HG03280 (cell line): ENCODE data around the gene MACROD1.

ENCODE experiments used
- ATAC-seq: cut with Tn5 transposase; IDR thresholded peaks from one replicate; pipeline ENCODE4 v1.9.1; 2021; ENCODE audit warnings: mild to moderate bottlenecking, moderate library complexity; ENCODE audit not compliant: unreplicated experiment

Gene MACROD1

DNA sequence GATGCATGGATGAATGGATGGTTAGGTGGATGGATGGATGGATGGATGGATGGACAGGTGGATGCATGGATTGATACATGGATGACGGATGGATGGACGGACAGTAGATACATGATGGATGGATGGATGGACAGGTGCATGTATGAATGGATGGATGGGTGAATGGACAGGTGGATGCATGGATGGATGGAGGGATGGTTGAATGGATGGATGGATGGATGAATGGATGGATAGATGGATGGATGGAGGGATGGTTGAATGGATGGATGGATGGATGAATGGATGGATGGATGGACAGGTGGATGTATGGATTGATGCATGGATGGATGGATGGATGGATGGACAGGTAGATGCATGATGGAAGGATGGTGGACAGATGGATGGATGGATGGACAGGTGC is 51.7 kb downstream of the MACROD1 start:
- no peak for ATAC-seq

DNA sequence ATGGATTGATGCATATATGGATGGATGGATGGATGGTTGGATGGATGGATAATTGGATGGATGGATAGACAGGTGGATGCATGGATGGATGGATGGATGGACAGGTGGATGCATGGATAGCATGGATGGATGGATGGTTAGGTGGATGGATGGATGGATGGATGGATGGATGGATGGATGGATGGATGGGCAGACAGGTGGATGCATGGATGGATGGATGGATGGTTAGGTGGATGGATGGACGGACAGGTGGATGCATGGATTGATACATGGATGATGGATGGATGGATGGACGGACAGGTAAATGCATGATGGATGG is 52.5 kb downstream of the MACROD1 start:
- ATAC-seq, result no peak

DNA sequence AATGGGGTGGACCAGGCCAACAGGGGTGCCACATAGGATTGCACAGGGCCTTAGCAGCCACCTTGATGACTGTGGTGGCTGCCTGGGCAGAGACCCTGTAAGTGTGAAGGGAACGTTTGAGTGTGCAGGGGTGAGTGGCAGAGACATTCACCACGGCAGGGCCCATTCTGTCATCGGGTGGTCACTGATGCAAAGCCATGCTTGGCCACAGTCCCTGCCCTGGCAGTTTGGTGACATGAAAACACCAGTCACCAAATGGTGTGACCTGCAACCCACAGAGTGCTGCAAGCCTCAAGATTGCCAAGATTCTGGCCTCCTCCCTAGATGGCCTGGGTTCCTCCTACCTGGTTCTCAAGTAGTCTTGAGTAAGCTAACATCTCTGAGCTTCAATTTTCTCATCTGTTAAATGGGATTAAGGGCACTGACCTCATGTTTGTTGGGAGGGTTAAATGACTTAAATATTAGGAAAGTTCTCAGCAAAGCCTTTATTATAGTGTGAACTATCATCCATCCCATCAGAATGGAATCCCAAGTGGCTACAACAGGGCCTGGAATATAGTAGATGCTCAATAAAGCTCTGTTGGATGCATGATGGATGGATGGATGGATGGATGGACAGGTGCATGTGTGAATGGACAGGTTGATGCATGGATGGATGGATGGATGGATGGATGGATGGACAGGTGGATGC is 53.0 kb downstream of the MACROD1 start:
- no peak for ATAC-seq

DNA sequence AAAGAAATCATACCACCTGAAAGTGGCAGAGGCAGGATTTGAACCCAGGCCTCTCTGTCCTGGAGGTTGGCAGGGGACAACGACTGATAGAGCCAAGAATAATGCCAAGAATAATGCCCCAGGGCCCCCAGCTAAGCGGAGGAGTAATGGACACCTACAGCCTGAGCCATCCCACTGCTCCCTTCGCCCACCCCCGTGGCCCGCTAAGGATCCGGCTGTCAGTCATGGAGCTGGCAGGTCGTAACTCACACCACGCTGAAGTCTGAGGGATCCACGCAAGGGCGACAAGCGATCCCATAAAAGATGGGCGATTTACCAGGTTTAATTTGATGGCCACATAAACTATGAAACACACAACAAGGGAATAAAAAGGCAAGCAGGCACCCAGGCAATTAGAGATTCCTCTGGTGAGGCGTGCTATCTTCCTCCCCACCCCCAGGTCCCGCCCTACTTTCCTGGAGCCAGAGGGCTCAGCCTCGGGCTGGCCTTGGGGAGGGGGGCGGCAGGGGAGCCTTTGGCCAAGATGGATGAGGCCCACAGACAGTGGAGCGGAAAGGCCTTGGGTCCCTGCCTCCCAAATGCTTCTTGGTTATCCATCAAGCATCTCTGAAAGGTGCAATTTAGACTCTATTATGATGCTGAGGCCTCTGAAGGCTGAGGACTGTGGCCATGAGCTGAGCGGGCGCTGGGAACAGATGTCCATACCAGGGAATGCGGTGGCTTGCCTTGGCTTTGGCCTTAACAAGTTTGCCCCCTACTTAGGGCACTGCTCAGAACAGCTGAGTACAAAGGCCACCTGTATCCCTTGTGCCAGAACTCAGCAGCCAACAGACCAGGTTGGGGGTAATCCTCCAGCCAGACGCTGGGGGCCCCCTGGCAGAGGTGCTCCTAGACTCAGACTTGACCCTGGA is 55.2 kb downstream of the MACROD1 start:
- no peak for ATAC-seq

DNA sequence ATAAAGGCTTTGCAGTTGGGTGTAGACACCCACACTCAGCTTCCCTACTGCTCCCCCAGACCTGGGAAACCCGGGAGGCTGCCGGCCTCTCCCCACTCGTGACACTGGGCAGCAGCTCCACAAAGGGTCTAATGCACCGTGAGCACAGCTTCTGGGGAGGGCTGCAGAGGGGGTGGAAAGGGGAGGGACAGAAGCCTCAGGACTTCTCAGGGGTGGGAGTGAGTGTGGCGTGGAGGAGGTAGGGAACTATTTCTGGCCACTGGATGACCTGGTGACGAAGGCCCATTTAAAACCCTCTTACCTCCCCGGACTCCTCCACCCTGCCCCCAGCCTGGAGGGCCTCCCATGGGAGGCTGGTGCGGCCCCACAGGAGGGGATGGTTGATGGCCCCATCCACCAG is 56.6 kb downstream of the MACROD1 start:
- no peak for ATAC-seq

DNA sequence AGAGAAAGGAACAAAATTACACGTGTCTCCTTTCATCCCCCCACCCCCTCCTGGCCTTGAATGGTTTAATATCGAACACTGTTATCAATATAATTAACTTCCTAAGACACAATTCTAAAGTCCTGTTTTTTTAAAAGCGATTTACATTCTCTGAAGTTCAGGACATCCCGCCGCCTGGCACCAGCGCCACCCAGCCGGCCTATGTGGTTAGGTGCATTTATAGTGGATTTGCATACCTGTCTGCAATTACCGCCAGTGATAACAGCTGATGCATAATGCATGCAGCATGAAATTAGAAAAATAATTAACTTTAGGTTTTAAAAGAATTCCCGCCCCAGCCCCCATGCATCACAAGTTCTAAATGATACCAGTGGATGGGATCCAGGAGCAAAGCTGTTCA is 58.6 kb downstream of the MACROD1 start:
- no peak for ATAC-seq

DNA sequence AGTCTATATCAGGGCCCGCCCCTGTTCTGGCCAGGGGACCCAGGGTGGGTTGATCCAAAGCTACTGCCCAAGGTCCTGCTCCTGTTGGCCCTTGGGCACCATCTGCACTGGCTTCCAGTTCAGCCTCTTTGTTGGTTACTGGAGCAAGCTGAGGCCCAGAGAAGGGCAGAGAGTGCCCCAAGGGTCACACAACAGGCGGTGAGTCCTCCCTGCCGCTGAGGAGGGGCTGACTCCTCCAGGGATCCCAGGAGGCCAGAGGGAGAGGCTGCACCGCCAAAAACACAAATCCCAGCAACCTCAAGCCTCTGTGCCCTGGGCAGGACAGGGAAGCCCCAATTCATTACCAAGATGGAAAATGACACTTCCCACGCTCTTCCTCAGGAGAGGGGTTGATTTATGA is 61.3 kb downstream of the MACROD1 start:
- no peak for ATAC-seq

DNA sequence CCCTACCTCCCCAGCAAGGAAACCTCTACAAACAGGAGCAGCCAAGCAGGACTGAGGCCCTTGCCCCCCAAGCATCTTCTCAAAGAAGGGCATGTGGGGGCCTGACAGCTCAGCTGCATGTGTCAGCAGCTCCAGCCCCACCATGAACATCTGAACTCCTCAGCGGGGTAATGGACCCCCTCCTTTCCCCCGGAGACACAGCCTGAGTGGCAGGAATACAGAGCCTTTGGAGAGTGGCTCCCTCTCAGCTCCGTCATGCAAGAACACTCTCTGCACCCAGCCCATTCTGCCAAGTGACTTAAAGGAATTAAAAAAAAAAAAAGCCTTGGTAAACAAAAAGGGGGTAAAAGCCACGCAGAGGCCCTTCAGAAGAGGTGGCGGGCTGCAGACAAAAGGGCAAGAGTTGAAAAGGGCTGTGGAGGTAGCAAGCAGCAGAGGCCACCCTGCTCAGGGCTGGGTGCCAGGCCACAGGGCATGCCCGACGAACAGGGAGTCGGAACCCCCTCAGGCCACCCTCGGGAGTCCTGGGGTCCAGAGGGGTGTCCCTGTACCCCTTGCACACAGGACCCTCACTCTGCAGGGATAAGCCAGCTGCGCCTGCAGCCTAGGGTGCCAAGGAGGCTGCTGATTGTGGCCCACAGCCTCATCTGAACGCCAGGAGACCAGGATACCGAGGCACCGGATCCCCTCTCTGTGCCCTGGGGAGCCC is 62.5 kb downstream of the MACROD1 start:
- no peak for ATAC-seq

DNA sequence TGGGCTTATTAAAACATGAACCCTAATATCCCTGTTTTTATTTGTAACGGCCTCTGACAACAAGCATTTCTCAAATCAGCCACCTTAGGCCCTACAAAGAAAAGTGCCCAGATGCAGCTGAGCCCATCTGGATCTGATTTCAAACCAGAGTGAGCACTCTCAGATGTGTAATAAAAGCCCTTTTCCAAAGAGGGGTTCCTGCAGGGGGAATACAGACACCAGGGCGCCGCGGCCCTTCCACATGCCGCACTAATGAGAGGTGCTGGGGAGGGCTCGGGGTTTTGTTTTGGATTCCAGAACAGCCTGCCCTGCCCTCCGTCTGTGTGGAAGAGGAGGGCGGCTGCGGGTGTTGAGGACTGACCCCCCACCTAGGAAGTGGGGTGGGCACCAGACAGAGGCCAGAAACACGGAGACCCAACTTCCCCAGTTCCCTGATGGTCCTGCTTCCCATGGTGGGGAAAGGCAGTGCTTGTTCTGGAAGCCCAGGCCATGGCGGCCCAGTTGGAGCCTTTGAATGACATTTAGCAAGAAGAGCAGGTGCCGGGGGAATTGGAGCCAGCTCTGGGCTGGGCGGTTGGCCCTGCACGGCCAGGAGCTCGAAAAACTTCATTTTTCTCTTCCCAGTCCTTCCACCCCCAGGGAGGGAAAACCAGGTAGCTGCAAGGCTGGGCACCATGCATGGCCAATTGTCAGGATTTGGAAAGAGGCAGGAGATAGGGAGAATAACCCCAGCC is 63.7 kb downstream of the MACROD1 start:
- no peak for ATAC-seq

DNA sequence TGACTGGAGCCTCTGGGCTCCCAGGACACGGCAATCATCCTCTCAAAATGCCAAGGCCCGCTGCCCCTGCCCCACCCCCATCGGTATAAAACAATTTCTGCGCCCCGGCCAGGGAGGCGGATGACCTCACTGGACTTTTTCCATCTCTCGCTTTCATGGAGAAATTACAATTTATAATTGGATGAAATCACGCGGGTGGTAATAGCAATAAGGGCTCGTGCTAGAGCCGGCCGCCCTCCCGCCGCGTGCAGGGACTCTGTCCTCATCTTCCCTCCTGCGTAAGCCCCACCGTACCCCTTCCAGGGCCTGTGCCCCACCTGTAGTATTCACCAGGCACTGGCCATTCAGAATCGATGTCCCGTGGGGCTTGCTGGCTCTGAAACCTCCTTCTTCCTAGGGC is 64.5 kb downstream of the MACROD1 start:
- no peak for ATAC-seq

DNA sequence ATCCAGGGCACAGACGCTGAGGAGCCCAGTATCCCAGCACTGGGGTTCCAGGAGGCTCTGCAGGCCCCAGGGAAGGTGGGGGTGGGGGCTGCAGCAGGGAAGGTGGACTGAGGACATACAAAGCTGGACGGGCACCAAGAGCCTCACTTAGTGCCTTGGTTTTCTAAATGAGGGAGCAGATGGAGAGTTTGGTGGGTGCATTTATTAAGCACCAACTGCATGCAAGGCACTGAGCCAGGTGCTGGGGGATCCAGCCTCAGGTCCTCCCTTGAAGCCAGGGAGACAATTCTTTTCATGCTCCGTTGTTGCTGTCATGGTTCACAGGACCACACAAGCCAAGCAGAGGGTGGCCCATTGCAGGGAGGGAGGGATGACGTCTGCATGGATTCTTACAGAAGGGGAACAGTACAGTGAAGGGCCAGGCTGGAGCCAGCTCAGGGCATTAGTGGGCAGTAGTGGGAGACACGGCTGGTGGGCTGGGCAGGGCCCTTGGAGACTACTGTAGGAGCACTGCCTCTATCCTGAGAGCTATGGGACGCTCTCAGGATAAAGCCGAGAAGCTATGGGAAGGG is 65.0 kb downstream of the MACROD1 start:
- no peak for ATAC-seq

DNA sequence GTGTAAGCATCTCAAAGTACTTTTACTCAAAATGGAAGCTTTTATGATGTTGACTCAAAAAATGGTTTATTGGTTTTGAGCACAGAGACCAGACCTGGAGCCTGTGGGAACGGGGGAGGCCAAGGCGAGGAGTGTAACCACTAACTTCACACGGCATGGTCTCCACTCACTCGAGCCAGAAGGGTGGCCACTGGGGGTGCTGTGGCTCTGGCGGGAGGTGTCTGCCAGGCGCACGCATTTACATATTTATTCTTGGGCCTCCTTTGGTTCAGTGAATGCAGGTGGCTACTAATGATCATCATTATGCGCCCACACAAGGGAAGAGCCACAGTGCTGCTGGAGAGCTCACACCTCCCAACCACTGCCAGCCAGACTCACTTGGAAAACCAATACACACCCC is 65.6 kb downstream of the MACROD1 start:
- ATAC-seq, result no peak

DNA sequence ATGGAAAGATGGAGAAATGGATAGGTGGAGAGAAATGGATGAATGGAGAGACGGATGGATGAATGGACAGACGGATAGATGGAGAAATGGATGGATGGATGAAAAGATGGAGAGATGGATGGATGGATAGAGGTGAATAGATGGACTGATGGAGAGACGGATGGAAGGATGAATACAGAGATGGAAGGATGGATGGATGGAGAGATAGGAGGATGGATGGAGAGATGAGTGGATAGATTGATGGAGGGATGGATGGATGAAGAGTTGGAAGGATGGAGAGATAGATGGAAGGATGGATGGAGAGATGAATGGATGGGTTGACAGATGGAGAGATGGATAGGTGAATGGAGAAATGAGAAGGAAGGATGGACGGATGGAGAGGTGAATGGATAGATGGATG is 66.5 kb downstream of the MACROD1 start:
- no peak for ATAC-seq

DNA sequence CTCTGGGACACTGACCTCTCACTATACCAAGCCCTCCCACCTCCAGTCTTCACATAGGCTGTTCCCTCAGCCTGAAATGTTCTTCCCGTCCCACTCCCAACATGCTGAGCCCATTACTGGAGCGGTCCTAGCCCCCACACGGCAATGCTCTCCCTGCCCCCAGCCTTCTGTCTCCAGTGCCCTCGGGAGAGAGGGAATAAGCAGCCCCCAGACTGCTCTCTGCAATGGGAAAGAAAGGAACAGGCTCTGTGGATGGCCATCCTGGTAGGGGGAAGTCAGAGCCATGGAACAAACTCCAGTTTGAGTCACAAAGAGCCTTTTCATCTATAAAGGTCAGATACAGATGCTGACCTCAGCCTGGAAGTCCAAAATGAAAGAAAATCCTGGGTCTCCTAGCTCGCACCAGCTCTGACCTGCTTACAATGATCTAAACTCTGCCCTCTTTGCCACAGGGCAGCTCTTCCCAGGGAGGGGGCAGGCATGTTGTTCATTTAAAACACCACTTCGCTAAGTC is 67.5 kb downstream of the MACROD1 start:
- no peak for ATAC-seq

DNA sequence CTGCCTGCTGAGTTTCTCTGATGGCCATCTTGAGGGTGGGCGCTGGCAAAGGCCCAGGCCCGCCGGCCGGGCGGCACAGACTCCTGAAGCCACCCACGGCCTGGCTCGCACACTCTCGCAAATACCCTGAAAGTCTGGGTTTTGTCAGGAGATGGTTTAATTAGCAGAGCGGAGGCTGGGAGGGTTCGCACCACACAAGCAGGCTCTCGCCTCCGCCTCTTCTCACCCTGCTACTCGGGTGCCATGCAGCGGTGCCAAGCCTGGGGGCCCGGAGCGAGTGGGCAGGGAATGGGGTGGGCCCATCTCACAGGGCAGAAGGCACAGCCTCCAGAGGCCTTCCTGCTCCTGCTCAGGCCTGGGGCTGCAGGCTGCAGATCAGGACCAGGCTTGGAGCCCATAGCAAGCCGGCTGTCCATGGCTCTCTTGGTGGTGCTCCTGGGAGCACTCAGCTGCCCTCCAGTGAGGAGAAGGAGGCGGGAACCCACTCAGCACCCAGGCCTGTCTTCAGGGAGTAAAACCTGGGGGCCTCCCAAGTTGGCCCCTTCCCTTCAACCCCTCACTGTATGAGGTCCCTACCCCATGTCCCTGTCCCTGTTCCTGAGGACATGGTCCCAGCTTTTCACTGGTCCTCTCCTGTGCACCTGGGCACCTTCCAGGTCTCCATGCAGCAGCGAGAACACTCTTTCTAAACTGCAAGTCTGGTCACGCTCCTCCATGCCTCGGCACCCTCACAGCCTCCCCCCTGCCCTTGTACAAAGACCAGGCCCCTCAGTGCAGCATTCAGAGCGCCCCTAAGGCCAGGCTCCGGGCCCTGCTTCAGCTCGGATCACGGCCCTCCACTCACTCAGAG is 68.2 kb downstream of the MACROD1 start:
- ATAC-seq, result no peak

DNA sequence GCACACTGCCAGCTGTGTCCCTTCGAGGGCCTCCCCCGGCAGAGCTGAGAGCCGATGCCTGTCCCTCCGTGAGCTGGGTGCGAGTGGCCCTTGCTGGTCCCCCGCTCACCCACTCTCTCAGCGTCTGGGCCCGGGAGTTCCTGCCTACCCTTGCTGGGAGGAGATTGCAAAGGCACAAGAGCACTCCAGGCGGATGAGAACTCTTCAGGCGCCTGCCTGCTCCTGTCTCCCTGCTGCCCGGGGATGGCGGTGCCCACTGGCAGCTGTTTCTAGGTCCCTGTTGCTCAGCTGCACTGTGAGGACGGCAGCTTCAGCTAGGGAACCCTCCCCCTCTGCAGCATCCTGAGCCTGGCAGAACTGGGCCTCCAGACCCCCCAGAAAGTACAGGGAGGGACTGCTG is 69.1 kb downstream of the MACROD1 start:
- ATAC-seq, result no peak

DNA sequence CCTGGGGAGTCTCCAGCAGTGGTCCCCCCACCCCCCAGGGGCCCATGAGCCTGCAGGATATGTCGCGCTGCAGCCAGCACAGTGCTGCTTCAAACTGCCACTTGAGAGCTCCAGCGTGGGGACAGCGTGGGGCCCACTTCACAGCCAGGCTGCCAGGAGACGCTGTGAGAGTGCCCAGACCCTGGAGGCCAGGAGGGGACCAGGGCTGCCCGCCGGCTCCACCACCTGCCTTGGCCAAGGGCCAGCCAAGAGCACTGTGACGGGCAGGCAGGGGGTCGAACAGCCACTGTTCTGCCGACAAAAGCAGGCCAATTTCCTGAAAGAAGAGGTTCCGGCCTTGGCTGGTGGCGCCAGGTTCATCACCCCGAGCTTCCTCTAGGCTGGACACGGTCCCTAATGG is 70.0 kb downstream of the MACROD1 start:
- no peak for ATAC-seq

DNA sequence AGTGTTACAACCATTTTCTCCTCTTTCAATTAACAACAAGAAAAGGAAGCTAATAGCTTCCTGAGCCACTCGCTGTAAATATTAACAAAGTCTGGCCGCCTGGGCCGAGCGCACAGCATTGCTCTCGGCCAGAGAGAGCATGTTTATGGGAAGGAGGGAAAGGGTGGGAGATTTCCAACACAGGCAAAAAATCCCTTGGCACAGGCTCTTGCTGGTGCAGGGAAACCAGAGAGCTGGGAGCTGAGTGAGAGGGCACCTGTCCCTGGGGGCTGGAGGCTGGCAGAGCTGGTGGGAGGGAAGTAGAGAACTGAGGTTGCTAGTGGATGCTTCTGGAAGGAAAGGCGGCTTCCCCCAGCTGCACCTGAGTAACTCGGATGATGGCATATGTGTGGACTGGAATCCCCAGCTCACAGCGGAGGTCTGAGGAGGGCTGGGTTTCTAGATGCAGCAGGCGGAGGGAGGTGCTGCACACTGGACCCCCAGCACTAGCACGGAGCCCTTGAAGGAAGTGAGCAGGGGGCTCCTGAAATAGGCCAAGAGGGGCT is 70.6 kb downstream of the MACROD1 start:
- ATAC-seq, result no peak

DNA sequence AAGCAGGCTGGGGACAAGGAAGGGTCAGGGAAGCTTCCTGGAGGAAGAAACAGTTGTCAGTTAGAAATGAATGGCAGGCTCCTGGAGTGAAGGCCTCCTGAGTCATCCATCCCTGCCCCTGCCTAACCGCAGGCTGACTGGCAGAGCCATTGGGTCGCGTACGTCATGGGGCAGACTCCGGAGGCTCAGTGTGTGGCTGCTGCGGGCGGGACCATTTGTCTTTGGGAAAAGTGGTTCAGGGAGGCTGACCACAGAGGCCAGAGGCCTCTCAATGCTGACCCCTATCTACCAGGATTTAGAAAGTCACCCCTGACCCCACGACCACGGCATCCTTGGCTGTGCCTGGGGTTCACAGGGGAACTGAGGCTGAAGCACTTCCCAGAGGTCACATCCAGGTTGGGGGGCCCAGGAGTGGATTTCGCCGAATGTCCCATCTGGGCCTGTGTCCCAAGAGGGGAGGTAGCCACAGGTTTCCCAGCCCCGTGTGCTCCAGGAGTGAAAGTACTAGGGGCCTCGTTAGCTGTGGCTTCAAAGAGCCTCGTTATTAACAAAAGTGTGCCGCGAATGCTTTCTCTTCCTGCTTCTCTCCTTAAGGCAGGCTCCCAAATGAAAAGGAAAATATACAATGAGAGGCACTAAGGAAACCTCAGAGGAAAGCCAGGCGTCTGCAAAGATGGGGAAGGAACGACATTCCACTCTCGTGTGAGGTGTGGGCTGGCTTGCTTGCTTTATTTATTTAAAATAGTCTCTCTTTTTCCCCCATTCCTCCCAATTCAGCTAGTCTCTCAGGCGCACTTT is 71.3 kb downstream of the MACROD1 start:
- ATAC-seq, result no peak
